HG03066 (cell line): Measurements from ENCODE around the gene VPS52.
A peak's percentile ranks its signal among the peaks of the same experiment; 100 is the strongest.
"Not testable (repeated sequence)": the region's sequence is repeated elsewhere in the genome, so short reads cannot be mapped to it uniquely, and the experiment has no call there.

ENCODE experiments used
- ATAC-seq: cut with Tn5 transposase; IDR thresholded peaks from one replicate; pipeline ENCODE4 v1.9.1; 2021; ENCODE audit warnings: low read depth; ENCODE audit not compliant: unreplicated experiment

VPS52 gene

GRCh38 chr6:33259032-33259431 is 12.6 kb downstream of the VPS52 start:
- ATAC-seq = no peak

- ATAC-seq = no peak
Observed at GRCh38 chr6:33254591-33254990, 17.1 kb downstream of the VPS52 start.

GRCh38 chr6:33252759-33253158 is 18.9 kb downstream of the VPS52 start:
- ATAC-seq = no peak

GRCh38 chr6:33251395-33252012 is 20.2 kb downstream of the VPS52 start:
- ATAC-seq = no peak

GRCh38 chr6:33250731-33251130 is 20.9 kb downstream of the VPS52 start:
- ATAC-seq = no peak

- no peak for ATAC-seq
Observed at GRCh38 chr6:33249732-33250630, 21.7 kb downstream of the VPS52 start.

- peak; percentile 88 for ATAC-seq
Observed at GRCh38 chr6:33248932-33249731, 22.5 kb downstream of the VPS52 start.

- ATAC-seq = peak; percentile 3
Observed at GRCh38 chr6:33248643-33248931, 23.1 kb downstream of the VPS52 start.

GRCh38 chr6:33247977-33248642 is 23.6 kb downstream of the VPS52 start:
- ATAC-seq = peak; percentile 38

GRCh38 chr6:33243476-33243875 is 28.2 kb downstream of the VPS52 start:
- ATAC-seq = no peak

- no peak for ATAC-seq
Observed at GRCh38 chr6:33241968-33242367, 29.7 kb downstream of the VPS52 start.

- no peak for ATAC-seq
Observed at GRCh38 chr6:33237741-33238140, 33.9 kb downstream of the VPS52 start.

GRCh38 chr6:33236852-33237251 is 34.8 kb downstream of the VPS52 start:
- ATAC-seq = no peak

GRCh38 chr6:33236328-33236727 is 35.3 kb downstream of the VPS52 start:
- ATAC-seq = no peak

- no peak for ATAC-seq
Observed at GRCh38 chr6:33235221-33235634, 36.4 kb downstream of the VPS52 start.

- ATAC-seq = not testable (repeated sequence)
Observed at GRCh38 chr6:33226503-33227120, 45.1 kb downstream of the VPS52 start.

- ATAC-seq = no peak
Observed at GRCh38 chr6:33217681-33218080, 54.0 kb downstream of the VPS52 start.

- ATAC-seq = no peak
Observed at GRCh38 chr6:33217246-33217645, 54.4 kb downstream of the VPS52 start.

GRCh38 chr6:33216117-33216649 is 55.5 kb downstream of the VPS52 start:
- no peak for ATAC-seq
